Measurements from ENCODE around the gene PITPNC1. TPM values are rescaled to one million over a fixed set of nuclear protein-coding genes. Genes with fewer than 3 reads are reported as not detected.

Gene PITPNC1
- total RNA-seq, 4 donors from 2014 or later = 14.1 to 35.5 (median 31.8) TPM

DNA sequence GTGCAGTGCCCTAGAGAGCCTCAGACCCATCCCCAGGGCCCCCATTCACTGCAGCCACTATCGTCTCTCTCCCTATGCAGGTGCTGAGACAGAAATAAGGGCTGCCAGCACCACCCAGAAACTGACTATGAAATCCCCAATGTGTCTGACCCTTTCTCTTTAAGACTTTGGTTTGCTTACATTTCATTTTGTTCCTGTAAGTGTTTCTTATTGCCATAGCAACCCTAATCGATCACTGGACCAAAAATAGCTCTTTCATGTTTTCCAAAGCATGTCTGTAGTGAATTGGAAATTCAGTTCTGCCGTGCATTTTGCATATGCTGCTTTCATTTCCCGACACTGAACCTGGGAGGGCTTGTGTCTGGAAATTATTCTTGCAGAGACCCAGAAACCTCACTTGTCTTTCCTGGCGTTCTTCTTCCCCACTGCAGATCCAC lies 192.0 kb downstream of the PITPNC1 start:
- no peaks in the 10 kb centered on the region for H3K27me3 ChIP-seq
- H3K4me3 ChIP-seq = no peak overlapping the region
- no peaks in the 10 kb centered on the region for H3K9me3 ChIP-seq
- TF ChIP-seq, protein P1, sequence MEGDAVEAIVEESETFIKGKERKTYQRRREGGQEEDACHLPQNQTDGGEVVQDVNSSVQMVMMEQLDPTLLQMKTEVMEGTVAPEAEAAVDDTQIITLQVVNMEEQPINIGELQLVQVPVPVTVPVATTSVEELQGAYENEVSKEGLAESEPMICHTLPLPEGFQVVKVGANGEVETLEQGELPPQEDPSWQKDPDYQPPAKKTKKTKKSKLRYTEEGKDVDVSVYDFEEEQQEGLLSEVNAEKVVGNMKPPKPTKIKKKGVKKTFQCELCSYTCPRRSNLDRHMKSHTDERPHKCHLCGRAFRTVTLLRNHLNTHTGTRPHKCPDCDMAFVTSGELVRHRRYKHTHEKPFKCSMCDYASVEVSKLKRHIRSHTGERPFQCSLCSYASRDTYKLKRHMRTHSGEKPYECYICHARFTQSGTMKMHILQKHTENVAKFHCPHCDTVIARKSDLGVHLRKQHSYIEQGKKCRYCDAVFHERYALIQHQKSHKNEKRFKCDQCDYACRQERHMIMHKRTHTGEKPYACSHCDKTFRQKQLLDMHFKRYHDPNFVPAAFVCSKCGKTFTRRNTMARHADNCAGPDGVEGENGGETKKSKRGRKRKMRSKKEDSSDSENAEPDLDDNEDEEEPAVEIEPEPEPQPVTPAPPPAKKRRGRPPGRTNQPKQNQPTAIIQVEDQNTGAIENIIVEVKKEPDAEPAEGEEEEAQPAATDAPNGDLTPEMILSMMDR (IDR thresholded peaks at IDR 0.05) = no peak
- no peak for TF ChIP-seq EP300 (IDR thresholded peaks at IDR 0.05)
- TF ChIP-seq POLR2AphosphoS5 (IDR thresholded peaks at IDR 0.05) = no peak
- no peak for TF ChIP-seq POLR2A (IDR thresholded peaks at IDR 0.05; ENCODE audit: low read depth)
- H3K4me1 ChIP-seq = no peaks in the 10 kb centered on the region
- WGBS = 66% methylated on average over 5 of the region's 5 CpGs
- DNase-seq (ENCODE audit: extremely low spot score) = no peak
- intact Hi-C loops (cut with DNase I) = no loop called here
- H3K36me3 ChIP-seq = peaks cover 0 to 8% (median 5%) of the 10 kb centered on the region in 4 donors
- H3K27ac ChIP-seq (replicated peaks in 1 of 4) = no peak overlapping the region

DNA sequence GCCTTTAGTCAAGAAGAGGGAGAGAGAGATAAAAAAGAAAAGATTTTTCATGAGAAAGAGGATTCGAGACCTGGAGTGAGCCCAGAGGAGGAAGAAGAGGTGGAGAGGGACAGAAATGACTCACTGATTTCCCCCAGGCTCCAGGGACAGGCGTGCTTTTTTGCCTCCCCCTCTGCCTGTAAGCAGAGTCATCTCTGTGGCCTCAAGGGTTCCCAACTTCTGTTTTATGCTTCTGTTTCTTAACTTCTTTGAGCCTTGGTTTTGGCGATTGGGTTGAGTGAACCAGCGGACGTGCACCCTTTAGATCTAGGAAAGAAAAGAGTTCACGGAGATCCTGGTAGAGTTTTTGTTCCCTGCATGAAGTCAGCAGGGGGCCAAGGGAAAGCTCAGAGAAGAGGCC lies 192.8 kb downstream of the PITPNC1 start:
- peaks cover 0 to 8% (median 5%) of the 10 kb centered on the region in 4 donors for H3K36me3 ChIP-seq
- TF ChIP-seq POLR2A (IDR thresholded peaks at IDR 0.05; ENCODE audit: low read depth) (no peak), EP300 (IDR thresholded peaks at IDR 0.05) (no peak)
- TF ChIP-seq, protein P1 (IDR thresholded peaks at IDR 0.05) = no peak
- 92% methylated on average over 6 of the region's 6 CpGs for WGBS
- H3K27ac ChIP-seq (replicated peaks in 1 of 4) = no peak overlapping the region
- DNase-seq (ENCODE audit: extremely low spot score) = no peak
- no peaks in the 10 kb centered on the region for H3K4me1 ChIP-seq
- intact Hi-C loops (cut with DNase I) = no loop called here
- no peaks in the 10 kb centered on the region for H3K9me3 ChIP-seq
- H3K27me3 ChIP-seq = no peaks in the 10 kb centered on the region
- H3K4me3 ChIP-seq = no peak overlapping the region

DNA sequence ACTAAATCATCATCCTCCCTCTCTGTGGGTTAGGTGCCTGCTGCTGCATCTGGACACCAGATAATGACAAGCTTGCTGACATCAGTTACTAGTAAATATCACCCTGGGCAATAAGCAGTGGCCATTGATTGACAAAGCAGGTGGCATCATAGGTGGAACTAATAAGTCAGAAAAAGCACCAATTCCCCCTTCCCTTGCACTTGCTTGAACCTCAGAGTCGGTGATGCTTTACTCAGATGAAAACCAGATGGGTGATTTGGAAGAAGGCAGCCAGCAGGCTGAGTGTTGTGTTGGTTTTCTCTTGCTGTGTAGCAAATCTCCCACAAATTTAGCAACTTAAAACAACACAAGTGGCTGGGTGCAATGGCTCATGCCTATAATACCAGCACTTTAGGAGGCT lies 193.7 kb downstream of the PITPNC1 start:
- WGBS = 85% methylated on average over 1 of the region's 1 CpG
- Histone ChIP-seq H3K4me1 (no peaks in the 10 kb centered on the region), H3K27me3 (no peaks in the 10 kb centered on the region), H3K9me3 (no peaks in the 10 kb centered on the region), H3K27ac (replicated peaks in 1 of 4) (no peak overlapping the region), H3K4me3 (no peak overlapping the region), H3K36me3 (peaks cover 0 to 8% (median 5%) of the 10 kb centered on the region in 4 donors)
- no peak for DNase-seq (ENCODE audit: extremely low spot score)
- TF ChIP-seq POLR2A (IDR thresholded peaks at IDR 0.05; ENCODE audit: low read depth) = no peak
- TF ChIP-seq EP300 (IDR thresholded peaks at IDR 0.05) = no peak
- TF ChIP-seq, protein P1 (IDR thresholded peaks at IDR 0.05) = no peak
- TF ChIP-seq POLR2AphosphoS5 (IDR thresholded peaks at IDR 0.05) = no peak
- intact Hi-C loops (cut with DNase I) = no loop called here

DNA sequence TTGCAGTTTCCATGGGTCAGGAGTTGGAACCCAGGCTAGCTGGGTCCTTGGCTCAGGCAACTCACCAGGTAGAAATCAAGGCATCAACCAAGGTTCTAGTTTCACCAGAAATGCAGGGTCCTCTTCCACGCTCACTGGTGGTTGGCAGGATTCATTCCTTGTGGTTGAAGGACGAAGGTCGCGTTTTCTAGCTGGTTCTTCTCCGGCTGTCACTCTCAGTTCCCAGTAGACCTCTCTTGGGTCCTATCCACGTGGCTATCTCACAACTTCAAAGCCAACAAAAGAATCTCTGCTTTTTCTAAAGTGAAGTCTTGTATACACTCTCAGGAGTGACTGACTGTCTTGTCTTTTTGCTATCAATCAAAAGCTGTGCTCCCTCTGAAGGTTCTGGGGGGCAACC lies 194.4 kb downstream of the PITPNC1 start:
- Histone ChIP-seq H3K4me3 (no peak overlapping the region), H3K9me3 (no peaks in the 10 kb centered on the region), H3K27ac (replicated peaks in 1 of 4) (no peak overlapping the region), H3K36me3 (peaks cover 0 to 8% (median 5%) of the 10 kb centered on the region in 4 donors), H3K27me3 (no peaks in the 10 kb centered on the region), H3K4me1 (no peaks in the 10 kb centered on the region)
- TF ChIP-seq, protein P1 (IDR thresholded peaks at IDR 0.05) = no peak
- TF ChIP-seq POLR2A (IDR thresholded peaks at IDR 0.05; ENCODE audit: low read depth) (no peak), POLR2AphosphoS5 (IDR thresholded peaks at IDR 0.05) (no peak), EP300 (IDR thresholded peaks at IDR 0.05) (no peak)
- intact Hi-C loops (cut with DNase I) = no loop called here
- DNase-seq (ENCODE audit: extremely low spot score) = no peak
- WGBS = 82% methylated on average over 6 of the region's 6 CpGs

DNA sequence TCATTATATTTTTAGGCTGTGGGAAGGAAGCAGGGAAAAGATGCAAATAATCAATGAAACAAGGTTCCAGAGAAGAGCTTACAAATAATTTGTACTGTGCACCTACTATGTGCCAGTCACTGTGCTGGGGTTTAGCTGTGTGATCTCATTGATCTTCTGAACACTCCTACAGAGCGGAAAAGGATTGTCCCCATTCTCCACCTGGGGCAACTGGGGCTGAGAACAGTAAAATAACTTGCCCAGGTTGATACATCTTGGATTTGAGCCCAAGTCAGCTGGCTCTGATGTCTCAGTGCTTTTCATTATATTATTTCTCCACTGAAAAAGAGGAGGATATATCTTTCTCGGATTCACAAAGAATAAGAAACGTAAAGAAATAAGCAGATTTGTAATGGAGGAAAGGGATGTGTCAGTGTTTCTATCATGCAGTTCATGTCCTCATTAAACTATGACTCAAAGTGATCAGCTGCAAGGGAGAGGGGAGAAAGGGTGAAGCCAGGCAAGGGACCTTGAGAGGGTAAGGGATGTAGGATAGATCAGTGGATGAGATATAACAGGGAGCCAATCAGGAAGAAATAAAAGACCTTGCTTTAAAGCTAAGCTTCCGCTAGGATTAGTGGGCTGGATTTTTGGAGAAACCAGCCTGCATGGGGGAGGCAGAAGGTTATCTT lies 197.0 kb downstream of the PITPNC1 start:
- Histone ChIP-seq H3K36me3 (peaks cover 0 to 19% (median 7%) of the 10 kb centered on the region in 4 donors), H3K27ac (replicated peaks in 1 of 4) (no peak overlapping the region), H3K4me1 (no peaks in the 10 kb centered on the region), H3K27me3 (no peaks in the 10 kb centered on the region), H3K9me3 (no peaks in the 10 kb centered on the region), H3K4me3 (no peak overlapping the region)
- DNase-seq (ENCODE audit: extremely low spot score) = peak; percentile 8
- TF ChIP-seq EP300 (IDR thresholded peaks at IDR 0.05) (no peak), POLR2A (IDR thresholded peaks at IDR 0.05; ENCODE audit: low read depth) (no peak), POLR2AphosphoS5 (IDR thresholded peaks at IDR 0.05) (no peak)
- TF ChIP-seq, protein P1 (IDR thresholded peaks at IDR 0.05) = no peak
- intact Hi-C loops (cut with DNase I) = no loop called here
- WGBS = 95% methylated on average over 4 of the region's 4 CpGs

Measured in esophagus muscularis mucosa (tissue), 4 donors.